K562 (cell line): Measurements from ENCODE around the gene HSD17B11. TPM values are rescaled to one million over a fixed set of nuclear protein-coding genes. Genes with fewer than 3 reads are reported as not detected.

ENCODE experiments used
- GTF2F1 ChIP-seq: IDR thresholded peaks from 2 replicates; pipeline ENCODE4 v1.6.1; 2011; ENCODE audit warnings: low read depth, low read length, improper control_type of control experiment
- KDM5B ChIP-seq: fragments of 200-600 bp; sonication (generic); IDR thresholded peaks from 2 replicates; pipeline ENCODE4 v1.6.1; 2012; ENCODE audit warnings: low read depth, mild to moderate bottlenecking, moderate library complexity, low read length, control low read depth, inconsistent platforms; ENCODE audit not compliant: insufficient replicate concordance
- L3MBTL2 ChIP-seq: fragments of 450-650 bp; IDR thresholded peaks from 2 replicates; pipeline ENCODE4 v1.6.1; 2016; ENCODE audit warnings: mild to moderate bottlenecking, moderate library complexity
- RBM22 ChIP-seq: fragments of 200-400 bp; formaldehyde crosslinking; IDR thresholded peaks from 2 replicates; pipeline ENCODE4 v1.6.1; 2018; ENCODE audit warnings: low read length, low read depth; ENCODE audit not compliant: poor library complexity, severe bottlenecking
- RFX1 ChIP-seq: fragments of 450-650 bp; IDR thresholded peaks from 2 replicates; pipeline ENCODE4 v1.6.1; 2016; ENCODE audit warnings: mild to moderate bottlenecking, moderate library complexity
- SIN3B ChIP-seq: fragments of 450-650 bp; IDR thresholded peaks from 2 replicates; pipeline ENCODE4 v1.6.1; 2017; ENCODE audit warnings: low read depth, mild to moderate bottlenecking, moderate library complexity
- TAF1 ChIP-seq: IDR thresholded peaks from 2 replicates; pipeline ENCODE4 v1.6.1; 2011; ENCODE audit warnings: mild to moderate bottlenecking, low read length, moderate library complexity; ENCODE audit not compliant: insufficient read depth, control insufficient read depth, severe bottlenecking; ENCODE audit errors: extremely low read depth
- ZC3H11A ChIP-seq: IDR thresholded peaks from 2 replicates; pipeline ENCODE4 v1.6.1; 2012; ENCODE audit warnings: low read depth, low read length, improper control_type of control experiment
- ZNF143 ChIP-seq: sonication (generic); formaldehyde crosslinking; IDR thresholded peaks from 2 replicates; pipeline ENCODE4 v1.9.0; 2022; ENCODE audit warnings: mild to moderate bottlenecking, missing genetic modification reagents
- ZNF311 ChIP-seq: fragments of 250-450 bp; sonication (Bioruptor Pico); IDR thresholded peaks from 2 replicates; pipeline ENCODE4 v1.4.0; 2020; ENCODE audit warnings: mild to moderate bottlenecking, moderate library complexity
- ZZZ3 ChIP-seq: fragments of 450-650 bp; IDR thresholded peaks from 2 replicates; pipeline ENCODE4 v1.6.1; 2016; ENCODE audit warnings: antibody characterized with exemption, mild to moderate bottlenecking, moderate library complexity
- polyA plus RNA-seq, 8 experiments: library from polyadenylated mRNA; depleted of rRNA in 4 of 8; stranded (reverse) in 5 of 8; unstranded in 3 of 8; fragments of >200 nt; fragmentation: Nextera tagmentation in 2 of 8; fragmentation: Illumina TruSeq in 1 of 8; extraction: Ambion mirVana in 2 of 8; extraction: Trizol in 1 of 8; gene quantifications; 2 replicates each; pipeline versions ENCODE4 v1.2.1 to v1.2.3, GENCODE V29; 2011 to 2014; ENCODE audit warnings: inconsistent platforms in 1 of 8, missing spikeins in 1 of 8
- total RNA-seq, 7 experiments: library from RNA; depleted of rRNA in 6 of 7; stranded (reverse); fragments of >200 nt in 6 of 7; fragmentation: Illumina TruSeq in 2 of 7; extraction: Trizol in 2 of 7; gene quantifications; 2 replicates each; pipeline versions ENCODE4 v1.2.1 to v1.2.3, GENCODE V29; 2011 to 2021; ENCODE audit warnings: low replicate concordance in 1 of 7
- TF ChIP-seq, protein P1 (sequence below): fragments of 250-450 bp; sonication (Bioruptor Pico); IDR thresholded peaks from 2 replicates; pipeline ENCODE4 v1.4.0; 2020
- TF ChIP-seq, protein P2 (sequence below): fragments of 250-450 bp; sonication (Bioruptor Pico); IDR thresholded peaks from 2 replicates; pipeline ENCODE4 v1.4.0; 2020; ENCODE audit warnings: mild to moderate bottlenecking, moderate library complexity
- TF ChIP-seq, protein P3 (sequence below): sonication (generic); formaldehyde crosslinking; IDR thresholded peaks from 2 replicates; pipeline ENCODE4 v1.8.1; 2023; ENCODE audit warnings: mild to moderate bottlenecking, missing genetic modification reagents

HSD17B11 gene
- total and polyA plus RNA-seq, 9 of the 15 experiments (the other 6 are each of a cell fraction or from before 2014, with no cell fraction given), result 26.0 to 108 (median 81.0) TPM

DNA sequence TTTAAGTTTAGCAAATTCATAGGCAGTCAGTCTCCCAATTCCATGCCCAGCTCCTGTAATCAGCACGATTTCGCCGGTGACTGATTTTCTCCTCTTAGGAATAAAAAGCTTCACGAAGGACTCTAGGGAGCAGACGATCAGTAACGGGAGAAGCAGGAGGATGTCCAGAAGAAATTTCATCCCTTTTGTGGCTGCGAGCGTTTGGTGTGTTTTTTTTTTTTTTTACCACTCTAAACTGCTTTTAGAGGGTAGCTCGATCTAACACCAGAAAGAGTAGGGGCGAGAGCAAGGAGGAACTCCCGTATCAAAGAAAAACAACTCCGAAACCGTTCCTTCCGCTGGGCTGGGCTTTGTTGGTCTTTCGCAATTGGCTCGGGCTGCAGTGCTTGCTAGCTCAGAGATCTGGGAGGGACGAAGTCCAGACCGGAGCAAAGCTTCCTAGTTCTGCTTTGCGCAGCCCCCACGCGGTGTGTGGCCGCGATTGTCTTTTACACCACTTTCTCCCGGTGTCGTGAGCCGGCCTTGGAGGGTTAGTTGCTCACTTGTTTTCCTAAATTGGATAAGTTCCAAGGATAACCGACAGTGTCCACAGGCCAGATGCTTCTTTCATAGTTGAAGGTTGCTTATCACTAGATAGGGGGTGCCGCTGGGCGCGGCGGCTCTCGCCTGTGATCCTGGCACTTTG is at the start of gene HSD17B11 (continued):
- TF ChIP-seq ZNF143 (CRISPR knock-in tag) (no peak), KDM5B (peak; percentile 95), RBM22 (no peak), TAF1 (peak; percentile 91), ZZZ3 (no peak), RFX1 (no peak), SIN3B (no peak), L3MBTL2 (peak; percentile 88), ZC3H11A (no peak), ZNF311 (CRISPR knock-in tag) (no peak), GTF2F1 (no peak)
- TF ChIP-seq, protein P1, sequence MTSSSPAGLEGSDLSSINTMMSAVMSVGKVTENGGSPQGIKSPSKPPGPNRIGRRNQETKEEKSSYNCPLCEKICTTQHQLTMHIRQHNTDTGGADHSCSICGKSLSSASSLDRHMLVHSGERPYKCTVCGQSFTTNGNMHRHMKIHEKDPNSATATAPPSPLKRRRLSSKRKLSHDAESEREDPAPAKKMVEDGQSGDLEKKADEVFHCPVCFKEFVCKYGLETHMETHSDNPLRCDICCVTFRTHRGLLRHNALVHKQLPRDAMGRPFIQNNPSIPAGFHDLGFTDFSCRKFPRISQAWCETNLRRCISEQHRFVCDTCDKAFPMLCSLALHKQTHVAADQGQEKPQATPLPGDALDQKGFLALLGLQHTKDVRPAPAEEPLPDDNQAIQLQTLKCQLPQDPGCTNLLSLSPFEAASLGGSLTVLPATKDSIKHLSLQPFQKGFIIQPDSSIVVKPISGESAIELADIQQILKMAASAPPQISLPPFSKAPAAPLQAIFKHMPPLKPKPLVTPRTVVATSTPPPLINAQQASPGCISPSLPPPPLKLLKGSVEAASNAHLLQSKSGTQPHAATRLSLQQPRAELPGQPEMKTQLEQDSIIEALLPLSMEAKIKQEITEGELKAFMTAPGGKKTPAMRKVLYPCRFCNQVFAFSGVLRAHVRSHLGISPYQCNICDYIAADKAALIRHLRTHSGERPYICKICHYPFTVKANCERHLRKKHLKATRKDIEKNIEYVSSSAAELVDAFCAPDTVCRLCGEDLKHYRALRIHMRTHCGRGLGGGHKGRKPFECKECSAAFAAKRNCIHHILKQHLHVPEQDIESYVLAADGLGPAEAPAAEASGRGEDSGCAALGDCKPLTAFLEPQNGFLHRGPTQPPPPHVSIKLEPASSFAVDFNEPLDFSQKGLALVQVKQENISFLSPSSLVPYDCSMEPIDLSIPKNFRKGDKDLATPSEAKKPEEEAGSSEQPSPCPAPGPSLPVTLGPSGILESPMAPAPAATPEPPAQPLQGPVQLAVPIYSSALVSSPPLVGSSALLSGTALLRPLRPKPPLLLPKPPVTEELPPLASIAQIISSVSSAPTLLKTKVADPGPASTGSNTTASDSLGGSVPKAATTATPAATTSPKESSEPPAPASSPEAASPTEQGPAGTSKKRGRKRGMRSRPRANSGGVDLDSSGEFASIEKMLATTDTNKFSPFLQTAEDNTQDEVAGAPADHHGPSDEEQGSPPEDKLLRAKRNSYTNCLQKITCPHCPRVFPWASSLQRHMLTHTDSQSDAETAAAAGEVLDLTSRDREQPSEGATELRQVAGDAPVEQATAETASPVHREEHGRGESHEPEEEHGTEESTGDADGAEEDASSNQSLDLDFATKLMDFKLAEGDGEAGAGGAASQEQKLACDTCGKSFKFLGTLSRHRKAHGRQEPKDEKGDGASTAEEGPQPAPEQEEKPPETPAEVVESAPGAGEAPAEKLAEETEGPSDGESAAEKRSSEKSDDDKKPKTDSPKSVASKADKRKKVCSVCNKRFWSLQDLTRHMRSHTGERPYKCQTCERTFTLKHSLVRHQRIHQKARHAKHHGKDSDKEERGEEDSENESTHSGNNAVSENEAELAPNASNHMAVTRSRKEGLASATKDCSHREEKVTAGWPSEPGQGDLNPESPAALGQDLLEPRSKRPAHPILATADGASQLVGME (CRISPR knock-in tag), result no peak
- TF ChIP-seq, protein P2, sequence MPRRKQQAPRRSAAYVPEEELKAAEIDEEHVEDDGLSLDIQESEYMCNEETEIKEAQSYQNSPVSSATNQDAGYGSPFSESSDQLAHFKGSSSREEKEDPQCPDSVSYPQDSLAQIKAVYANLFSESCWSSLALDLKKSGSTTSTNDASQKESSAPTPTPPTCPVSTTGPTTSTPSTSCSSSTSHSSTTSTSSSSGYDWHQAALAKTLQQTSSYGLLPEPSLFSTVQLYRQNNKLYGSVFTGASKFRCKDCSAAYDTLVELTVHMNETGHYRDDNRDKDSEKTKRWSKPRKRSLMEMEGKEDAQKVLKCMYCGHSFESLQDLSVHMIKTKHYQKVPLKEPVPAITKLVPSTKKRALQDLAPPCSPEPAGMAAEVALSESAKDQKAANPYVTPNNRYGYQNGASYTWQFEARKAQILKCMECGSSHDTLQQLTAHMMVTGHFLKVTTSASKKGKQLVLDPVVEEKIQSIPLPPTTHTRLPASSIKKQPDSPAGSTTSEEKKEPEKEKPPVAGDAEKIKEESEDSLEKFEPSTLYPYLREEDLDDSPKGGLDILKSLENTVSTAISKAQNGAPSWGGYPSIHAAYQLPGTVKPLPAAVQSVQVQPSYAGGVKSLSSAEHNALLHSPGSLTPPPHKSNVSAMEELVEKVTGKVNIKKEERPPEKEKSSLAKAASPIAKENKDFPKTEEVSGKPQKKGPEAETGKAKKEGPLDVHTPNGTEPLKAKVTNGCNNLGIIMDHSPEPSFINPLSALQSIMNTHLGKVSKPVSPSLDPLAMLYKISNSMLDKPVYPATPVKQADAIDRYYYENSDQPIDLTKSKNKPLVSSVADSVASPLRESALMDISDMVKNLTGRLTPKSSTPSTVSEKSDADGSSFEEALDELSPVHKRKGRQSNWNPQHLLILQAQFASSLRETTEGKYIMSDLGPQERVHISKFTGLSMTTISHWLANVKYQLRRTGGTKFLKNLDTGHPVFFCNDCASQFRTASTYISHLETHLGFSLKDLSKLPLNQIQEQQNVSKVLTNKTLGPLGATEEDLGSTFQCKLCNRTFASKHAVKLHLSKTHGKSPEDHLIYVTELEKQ (CRISPR knock-in tag), result no peak
- TF ChIP-seq, protein P3, sequence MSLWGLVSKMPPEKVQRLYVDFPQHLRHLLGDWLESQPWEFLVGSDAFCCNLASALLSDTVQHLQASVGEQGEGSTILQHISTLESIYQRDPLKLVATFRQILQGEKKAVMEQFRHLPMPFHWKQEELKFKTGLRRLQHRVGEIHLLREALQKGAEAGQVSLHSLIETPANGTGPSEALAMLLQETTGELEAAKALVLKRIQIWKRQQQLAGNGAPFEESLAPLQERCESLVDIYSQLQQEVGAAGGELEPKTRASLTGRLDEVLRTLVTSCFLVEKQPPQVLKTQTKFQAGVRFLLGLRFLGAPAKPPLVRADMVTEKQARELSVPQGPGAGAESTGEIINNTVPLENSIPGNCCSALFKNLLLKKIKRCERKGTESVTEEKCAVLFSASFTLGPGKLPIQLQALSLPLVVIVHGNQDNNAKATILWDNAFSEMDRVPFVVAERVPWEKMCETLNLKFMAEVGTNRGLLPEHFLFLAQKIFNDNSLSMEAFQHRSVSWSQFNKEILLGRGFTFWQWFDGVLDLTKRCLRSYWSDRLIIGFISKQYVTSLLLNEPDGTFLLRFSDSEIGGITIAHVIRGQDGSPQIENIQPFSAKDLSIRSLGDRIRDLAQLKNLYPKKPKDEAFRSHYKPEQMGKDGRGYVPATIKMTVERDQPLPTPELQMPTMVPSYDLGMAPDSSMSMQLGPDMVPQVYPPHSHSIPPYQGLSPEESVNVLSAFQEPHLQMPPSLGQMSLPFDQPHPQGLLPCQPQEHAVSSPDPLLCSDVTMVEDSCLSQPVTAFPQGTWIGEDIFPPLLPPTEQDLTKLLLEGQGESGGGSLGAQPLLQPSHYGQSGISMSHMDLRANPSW, result no peak
